Measurements from ENCODE around the gene CAMTA1.

The CAMTA1 gene

GRCh38 chr1:7531562-7532340 is 746.5 kb downstream of the CAMTA1 start:
- no peak for DNase-seq

GRCh38 chr1:7533006-7533405 is 747.8 kb downstream of the CAMTA1 start:
- DNase-seq, result no peak

GRCh38 chr1:7534061-7534825 is 749.0 kb downstream of the CAMTA1 start:
- no peak for DNase-seq

DNA sequence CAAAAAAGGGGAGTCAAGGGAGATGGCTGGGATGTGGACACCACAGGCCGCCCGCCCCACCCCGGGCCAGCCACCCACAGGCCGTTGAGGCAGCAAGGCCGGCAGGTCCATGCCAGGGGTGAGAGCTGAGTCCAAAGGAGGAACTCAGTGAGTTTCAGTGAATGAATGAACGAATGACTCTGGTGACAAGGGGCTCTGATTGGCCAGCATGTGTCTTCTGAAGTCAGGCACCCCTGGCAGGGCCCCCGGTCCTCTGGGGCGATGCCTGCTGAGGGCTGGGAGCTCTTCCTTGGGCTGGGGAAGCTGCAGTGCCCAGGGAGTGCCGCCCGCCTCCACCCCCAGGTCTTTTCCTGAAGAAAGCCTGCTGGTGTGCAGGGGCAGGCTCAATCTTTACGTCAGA is 749.8 kb downstream of the CAMTA1 start:
- no peak for DNase-seq

- DNase-seq, result no peak
Measured at GRCh38 chr1:7535934-7536878, 751.0 kb downstream of the CAMTA1 start.

GRCh38 chr1:7536891-7537591 is 751.8 kb downstream of the CAMTA1 start:
- DNase-seq, result no peak

- DNase-seq, result no peak
Measured at GRCh38 chr1:7538033-7538432, 752.8 kb downstream of the CAMTA1 start.

DNA sequence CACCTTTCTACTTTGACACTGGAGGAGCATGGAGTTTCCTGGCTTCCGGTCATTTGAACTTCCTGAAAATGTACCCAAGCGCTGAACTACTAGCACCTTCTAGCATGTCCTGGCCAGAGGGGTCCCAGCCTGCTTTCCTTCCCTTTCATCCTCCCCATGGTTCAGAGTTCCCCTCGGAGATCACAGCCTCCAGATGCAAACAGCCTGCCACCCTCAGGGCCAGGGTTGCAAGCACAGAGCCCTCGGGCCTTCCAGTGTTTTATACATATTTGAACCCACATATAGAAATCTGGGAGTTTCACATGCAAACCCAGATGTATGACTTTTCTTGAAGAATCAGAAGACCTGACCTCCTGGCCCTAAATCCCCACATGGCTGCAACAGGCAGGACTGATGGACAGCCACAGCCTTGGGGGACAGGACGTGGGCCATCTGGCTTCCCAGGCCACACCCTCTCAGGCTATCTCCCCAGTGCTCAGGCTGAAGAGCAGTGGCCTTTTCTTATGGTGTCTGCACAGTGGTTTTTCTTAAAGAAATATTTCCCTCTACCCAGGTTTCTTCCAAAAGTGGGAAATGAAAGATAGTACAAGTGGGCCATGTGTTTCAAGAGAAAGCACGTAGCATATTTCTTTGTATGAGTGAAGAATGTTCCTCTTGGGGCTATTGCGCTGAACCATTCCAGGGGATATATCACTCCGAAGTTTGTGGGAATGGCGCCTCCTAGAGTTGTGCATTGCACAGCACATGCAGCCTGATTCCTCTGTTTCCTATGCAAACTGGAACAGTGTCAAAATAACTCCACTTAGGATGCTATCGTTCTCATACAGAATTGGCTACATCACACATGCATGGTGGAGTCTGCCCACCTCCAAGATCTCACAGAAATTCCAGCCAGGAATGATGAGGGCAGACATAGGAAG is 753.9 kb downstream of the CAMTA1 start:
- DNase-seq, result no peak

DNA sequence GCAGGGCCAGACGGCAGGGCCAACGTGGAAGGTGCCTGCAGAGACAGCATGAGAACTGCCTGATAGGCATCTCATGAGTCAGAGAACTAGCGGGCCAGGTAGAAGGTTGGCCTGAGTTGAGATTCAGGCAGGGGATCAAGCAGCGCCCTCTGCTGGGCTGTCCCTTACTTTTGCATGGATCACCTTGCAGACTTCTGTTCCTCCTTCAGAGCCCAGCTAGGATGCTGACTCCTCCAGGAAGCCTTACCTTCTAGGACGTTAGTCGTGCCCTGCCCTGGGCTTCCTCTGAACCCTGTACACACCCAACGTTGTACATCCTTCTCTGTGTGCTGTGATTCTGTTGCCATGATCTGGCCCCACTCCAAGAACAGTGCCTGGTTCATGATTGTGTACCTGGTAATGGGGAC is 754.5 kb downstream of the CAMTA1 start:
- DNase-seq, result no peak

DNA sequence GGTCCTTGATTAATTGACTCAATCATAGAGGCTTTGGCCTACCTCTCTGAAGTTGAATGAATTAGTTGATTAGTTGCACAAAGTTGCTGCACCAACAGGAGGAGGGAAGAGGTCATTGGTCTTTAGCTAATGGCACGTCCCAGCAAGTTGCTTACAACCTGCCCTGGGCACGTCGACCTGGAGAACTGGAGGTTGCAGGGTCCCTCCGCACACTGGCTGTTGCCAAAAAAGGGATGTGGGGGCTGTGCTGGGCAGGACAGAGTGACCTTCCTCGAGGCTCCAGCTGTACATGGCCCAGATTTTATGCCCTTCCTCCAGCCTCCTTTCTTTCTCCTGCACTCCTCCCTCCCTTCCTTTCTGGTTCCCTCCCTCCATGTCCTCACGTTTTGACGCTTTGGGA is 755.6 kb downstream of the CAMTA1 start:
- no peak for DNase-seq

DNA sequence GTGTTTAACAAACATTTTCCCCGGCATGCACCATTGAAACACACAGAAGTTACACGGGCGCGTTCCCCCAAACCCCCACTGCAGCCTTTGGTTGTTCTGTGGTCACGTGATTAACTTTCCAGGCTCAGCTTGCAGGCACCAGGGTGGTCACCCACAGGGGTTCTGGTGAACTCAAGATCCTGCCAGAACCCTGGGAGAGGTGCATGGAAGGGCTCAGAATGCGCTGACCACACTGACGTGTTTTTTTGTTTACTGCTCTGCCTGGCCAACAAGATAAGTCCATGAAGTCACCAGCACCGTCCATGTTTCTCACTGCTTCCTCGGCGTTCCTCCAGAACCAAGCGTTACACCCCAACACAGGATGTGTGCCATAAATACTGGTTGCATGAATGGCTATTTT is 756.4 kb downstream of the CAMTA1 start:
- DNase-seq, result no peak

- DNase-seq, result no peak
Measured at GRCh38 chr1:7543718-7544090, 758.5 kb downstream of the CAMTA1 start.

- DNase-seq, result no peak
Measured at GRCh38 chr1:7549277-7550161, 764.3 kb downstream of the CAMTA1 start.

- no peak for DNase-seq
Measured at GRCh38 chr1:7550261-7550865, 765.1 kb downstream of the CAMTA1 start.

- DNase-seq, result no peak
Measured at GRCh38 chr1:7550981-7551380, 765.7 kb downstream of the CAMTA1 start.

- DNase-seq, result no peak
Measured at GRCh38 chr1:7551442-7551841, 766.2 kb downstream of the CAMTA1 start.

DNA sequence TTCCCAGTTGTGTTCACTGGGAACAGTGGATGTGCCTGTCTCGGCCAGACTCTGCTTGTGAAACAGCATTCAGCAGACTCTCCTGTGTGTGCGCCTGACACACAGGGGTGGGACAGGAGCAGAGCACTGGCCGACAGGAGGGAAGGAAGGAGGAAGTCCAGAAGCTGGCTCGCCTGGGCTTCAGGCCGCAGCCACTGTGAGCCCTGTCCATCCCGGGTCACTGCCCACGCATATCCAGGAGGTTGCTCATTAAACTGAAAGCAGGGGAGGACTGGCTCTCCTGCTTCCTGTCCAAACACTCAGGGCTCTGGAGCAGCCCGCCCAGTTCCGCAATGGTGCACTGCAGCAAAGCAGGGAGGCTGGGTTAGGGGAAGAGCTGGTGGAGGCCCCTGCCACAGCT is 767.1 kb downstream of the CAMTA1 start:
- no peak for DNase-seq

DNA sequence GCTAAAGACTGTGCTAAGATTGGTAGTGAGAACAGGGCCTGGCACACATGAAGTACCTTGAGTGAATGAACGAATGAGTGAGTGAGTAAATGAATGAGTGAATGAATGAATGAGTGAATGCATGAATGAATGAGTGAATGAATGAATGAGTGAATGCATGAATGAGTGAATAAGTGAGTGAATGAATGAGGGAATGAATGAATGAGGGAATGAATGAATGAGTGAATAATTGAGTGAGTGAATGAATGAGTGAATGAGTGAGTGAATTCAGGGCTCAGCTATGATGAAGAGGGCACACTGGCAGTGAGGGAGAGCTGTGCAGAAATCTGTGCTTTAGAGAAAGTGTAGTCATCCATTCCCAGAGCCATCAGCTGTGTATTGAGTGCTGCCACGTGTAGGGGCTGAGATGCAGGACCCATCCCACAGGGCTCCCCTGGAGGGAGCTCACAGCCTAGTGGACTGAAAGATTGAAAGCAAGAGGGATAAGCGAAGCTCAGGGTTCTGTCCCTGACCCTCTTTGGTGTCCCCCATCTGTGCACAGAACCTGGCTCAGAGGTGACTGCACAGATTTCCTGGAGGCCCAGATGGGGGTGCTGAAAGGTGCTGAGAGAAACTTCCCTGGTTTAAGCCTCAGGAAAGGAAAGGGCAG is 767.9 kb downstream of the CAMTA1 start:
- DNase-seq, result no peak

All from activated naive CD4-positive, alpha-beta T cell (primary cell).